SJSA1 (cell line): ENCODE results near the gene DNALI1. TPM values are rescaled to one million over a fixed set of nuclear protein-coding genes. Genes with fewer than 3 reads are reported as not detected.
A peak's percentile ranks its signal among the peaks of the same experiment; 100 is the strongest.

Source experiments
- DNase-seq, 2 experiments: peaks; one replicate each; pipeline ENCODE4 v3.0.0-alpha.2; 2015 to 2020; ENCODE audit warnings: low spot score in 2 of 2, low read depth in 1 of 2
- H3K27ac ChIP-seq: fragments of 250-450 bp; sonication (Bioruptor Pico); 2 replicates; pipeline ENCODE4 v1.5.1; 2020; ENCODE audit warnings: mild to moderate bottlenecking, moderate library complexity
- H3K27me3 ChIP-seq: fragments of 250-450 bp; sonication (Bioruptor Pico); replicated peaks from 2 replicates; pipeline ENCODE4 v1.5.1; 2020; ENCODE audit warnings: mild to moderate bottlenecking, moderate library complexity
- H3K36me3 ChIP-seq: fragments of 250-450 bp; sonication (Bioruptor Pico); 2 replicates; pipeline ENCODE4 v1.5.1; 2020; ENCODE audit warnings: mild to moderate bottlenecking
- H3K4me1 ChIP-seq: fragments of 250-450 bp; sonication (Bioruptor Pico); replicated peaks from 2 replicates; pipeline ENCODE4 v1.6.1; 2021; ENCODE audit warnings: mild to moderate bottlenecking
- H3K4me3 ChIP-seq: fragments of 250-450 bp; sonication (Bioruptor Pico); 2 replicates; pipeline ENCODE4 v1.5.1; 2020; ENCODE audit warnings: mild to moderate bottlenecking
- H3K9me3 ChIP-seq: fragments of 250-450 bp; sonication (Bioruptor Pico); replicated peaks from 2 replicates; pipeline ENCODE4 v1.5.1; 2020; ENCODE audit warnings: mild to moderate bottlenecking
- total RNA-seq: library from RNA; depleted of rRNA; stranded (reverse); fragments of >200 nt; shearing (Covaris generic); gene quantifications from 2 replicates; pipeline ENCODE4 v1.2.3, GENCODE V29; 2014

Gene DNALI1
- total RNA-seq, 1 experiment from 2014 or later: 1.0 TPM

DNA sequence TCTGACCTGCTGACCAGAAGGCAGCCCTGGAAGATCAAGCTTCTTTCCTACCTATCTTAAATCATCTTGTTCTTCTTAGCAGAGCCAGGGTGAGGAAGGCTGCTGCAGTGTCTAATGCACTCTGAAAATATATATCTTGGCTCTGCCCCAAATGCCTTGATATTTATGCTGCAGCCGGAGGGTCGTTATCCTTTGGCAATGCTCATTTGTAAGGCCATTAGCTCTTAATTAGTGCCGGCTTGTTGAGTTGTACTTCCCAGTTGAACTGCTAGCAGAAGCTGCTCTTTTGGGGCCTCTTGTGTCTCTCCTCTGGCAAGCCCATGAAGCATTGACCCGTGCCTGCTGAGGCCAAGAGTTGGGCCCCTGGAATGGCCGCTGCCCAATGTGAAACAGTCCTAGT, 43.2 kb downstream of the DNALI1 start:
- DNase-seq: no peak
- peaks cover 3% of the 10 kb centered on the region; the same call in 1 of the 2 replicates for H3K36me3 ChIP-seq
- no peak overlapping the region for H3K27ac ChIP-seq
- H3K4me1 ChIP-seq: peaks cover 5% of the 10 kb centered on the region
- H3K27me3 ChIP-seq: peaks cover 42% of the 10 kb centered on the region
- H3K4me3 ChIP-seq: no peak overlapping the region
- no peaks in the 10 kb centered on the region for H3K9me3 ChIP-seq

DNA sequence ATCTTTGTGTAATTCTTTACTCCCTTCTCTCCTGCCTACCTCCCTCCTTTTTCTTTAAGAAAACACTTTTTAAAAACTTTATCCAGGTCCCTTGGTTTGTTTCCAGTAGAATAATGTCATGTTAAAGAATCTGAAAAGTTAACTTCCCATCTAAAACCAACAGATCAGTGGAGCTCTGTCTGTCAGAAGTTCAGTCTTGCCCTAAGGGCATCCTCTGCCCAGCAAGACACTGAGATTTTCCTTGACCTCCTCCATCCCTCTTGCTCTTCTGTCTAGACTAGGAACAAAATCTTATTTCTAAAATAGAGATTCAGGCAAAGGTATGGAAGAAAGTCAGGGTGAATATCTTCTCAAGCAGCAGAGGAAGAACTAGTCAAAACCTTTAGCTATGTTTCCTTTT, 44.7 kb downstream of the DNALI1 start:
- H3K27me3 ChIP-seq: peaks cover 48% of the 10 kb centered on the region
- no peak overlapping the region for H3K27ac ChIP-seq
- DNase-seq: no peak
- H3K9me3 ChIP-seq: no peaks in the 10 kb centered on the region
- no peaks in the 10 kb centered on the region; the same call in 1 of the 2 replicates for H3K4me1 ChIP-seq
- H3K4me3 ChIP-seq: no peak overlapping the region
- H3K36me3 ChIP-seq: no peaks in the 10 kb centered on the region

DNA sequence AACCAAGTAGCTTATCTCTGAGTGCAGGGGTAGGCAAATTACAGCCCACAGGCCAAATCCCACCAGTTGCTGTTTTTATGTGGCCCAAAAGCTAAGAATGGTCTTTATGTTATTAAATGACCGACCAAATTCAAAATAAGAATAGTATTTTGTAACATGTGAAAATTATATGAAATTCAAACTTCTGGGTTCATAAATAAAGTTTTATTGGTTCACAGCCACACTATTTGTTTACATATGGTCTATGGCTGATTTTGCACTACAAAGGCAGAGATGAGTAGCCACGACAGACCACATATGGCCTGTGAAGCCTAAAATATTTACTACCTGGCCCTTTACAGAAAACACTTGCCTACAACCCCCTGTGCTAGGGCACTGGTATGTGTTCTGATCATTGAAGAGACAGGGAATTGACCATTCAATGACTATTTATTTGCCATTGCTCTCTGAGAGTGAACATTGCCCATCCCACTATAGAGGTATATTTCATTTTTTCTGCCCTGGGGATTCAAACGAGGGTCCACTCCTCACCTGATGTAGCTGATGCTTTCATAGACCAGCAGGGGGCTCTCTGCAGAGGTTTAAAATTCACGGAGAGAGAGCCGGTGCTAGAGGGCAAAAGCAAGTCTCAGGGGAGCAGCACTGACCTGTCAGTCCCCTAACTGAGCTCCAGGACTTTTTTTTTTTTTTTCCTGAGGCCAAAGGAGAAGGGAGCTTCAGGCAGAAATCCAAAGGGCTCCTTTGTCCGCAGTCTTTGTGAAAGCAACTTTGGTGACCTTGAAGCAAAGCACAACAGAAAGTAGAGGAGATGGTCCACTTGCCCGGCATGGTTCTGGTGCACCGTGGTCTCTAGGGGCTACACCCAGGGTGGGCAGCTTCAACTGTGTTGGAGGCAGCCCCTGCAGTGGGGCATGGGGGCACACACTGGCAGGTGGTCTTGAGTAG, 46.3 kb downstream of the DNALI1 start:
- Histone ChIP-seq H3K4me3 (no peak overlapping the region), H3K9me3 (no peaks in the 10 kb centered on the region), H3K36me3 (no peaks in the 10 kb centered on the region), H3K27me3 (peaks cover 57% of the 10 kb centered on the region), H3K4me1 (no peaks in the 10 kb centered on the region), H3K27ac (no peak overlapping the region)
- peak in 1 of 2 experiments; percentile 28 for DNase-seq

DNA sequence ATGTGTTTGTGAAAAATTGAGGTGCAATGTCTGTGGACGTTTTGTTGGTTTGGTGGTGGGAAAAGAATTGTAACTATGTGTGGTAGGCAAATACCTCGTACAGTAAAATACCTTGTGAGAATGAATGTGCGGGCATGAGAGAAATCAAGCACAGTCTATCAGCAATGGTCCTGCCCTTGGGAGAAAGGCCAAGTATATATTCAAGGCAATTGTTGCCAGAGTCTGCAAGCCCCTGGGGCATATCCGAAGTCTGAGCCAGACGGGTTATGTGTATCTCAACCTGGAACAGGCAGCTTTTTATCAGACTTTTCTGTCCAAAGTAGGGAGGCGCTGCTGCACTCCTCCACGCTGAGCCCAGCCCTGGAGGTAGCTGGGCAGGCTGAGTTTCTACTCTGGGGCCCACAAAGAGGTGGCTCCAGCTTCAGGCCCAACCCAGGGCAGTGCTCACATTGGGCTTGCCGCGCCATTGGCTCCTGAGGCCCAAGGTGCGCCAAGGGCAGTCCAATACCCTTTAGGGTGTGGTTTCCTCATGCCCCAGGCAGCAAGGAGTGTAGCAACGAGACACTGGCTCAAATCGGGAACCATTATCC, 48.4 kb downstream of the DNALI1 start:
- Histone ChIP-seq H3K27me3 (peaks cover 75% of the 10 kb centered on the region), H3K4me3 (no peak overlapping the region), H3K27ac (no peak overlapping the region), H3K4me1 (no peaks in the 10 kb centered on the region), H3K36me3 (no peaks in the 10 kb centered on the region), H3K9me3 (no peaks in the 10 kb centered on the region)
- DNase-seq: no peak

DNA sequence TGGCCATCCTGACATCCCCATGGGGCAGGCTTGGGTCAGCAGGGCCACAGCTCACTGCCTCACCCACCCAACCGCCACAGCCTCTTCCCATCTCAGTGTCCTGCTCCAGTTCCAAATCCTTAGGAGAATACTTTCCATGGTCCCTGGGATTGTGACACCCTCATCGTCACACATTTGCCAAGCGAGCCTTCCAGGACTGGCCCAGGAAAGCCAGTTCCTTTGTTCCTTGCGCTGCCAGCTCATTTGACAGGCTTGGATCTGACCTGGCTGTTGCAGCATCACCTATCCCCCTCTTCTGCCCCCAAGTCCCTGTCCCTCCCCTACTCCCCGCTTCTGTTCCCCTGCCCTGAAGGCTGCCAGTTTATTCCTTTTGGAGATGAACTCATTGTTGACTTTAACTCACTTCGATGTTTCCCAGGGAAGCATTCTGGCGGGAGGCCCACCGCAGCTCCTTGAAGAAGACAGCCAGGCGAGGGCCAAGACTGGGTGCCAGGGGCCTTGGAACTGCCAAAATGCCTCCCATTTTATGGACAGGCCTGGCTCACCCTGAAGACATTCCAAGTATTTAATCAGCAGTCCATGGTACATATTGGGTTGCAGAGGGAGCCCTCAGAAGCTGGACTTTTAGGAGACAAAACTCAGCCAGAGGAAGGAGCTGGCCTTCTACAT, 49.2 kb downstream of the DNALI1 start:
- no peaks in the 10 kb centered on the region for H3K9me3 ChIP-seq
- H3K4me3 ChIP-seq: no peak overlapping the region
- no peak overlapping the region for H3K27ac ChIP-seq
- no peaks in the 10 kb centered on the region for H3K4me1 ChIP-seq
- no peaks in the 10 kb centered on the region for H3K36me3 ChIP-seq
- H3K27me3 ChIP-seq: peaks cover 78% of the 10 kb centered on the region
- no peak for DNase-seq

DNA sequence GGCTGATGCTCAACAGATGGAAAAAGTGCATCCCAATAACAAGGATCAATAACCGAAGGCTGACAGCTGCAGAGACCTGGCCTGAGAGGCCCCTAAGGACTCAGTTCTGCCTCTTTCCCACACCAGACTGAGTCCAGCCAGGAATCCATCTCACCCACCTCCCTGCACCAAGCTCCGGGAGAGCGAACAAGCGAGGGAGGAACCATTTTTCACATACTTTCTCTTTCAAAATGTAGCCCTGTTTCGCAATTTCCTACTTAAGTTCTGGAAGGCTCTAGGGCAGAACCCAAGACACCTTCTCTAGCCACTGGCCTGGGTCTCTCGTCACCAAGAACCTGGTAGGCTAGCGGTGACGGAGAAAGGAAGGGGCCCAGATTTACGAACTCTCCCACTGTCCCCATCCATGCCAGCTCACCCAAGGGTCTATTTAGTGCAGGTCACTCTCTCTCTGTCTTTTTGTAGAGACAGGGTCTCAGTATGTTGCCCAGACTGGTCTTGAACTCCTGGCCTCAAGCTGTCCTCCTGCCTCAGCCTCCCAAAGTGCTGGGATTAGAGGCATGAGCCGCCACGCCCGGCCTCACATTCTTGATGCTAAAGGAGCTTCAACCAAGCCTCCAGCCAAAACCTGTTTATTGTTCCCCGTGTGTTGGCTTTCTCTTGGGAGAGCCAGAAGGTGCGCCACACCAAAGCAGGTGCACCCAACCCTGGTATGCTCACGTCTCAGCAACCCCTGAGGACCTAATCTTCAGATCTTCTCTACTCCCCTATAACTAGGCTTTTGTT, 49.9 kb downstream of the DNALI1 start:
- no peak for DNase-seq
- no peaks in the 10 kb centered on the region for H3K36me3 ChIP-seq
- H3K27me3 ChIP-seq: peaks cover 80% of the 10 kb centered on the region
- no peaks in the 10 kb centered on the region for H3K9me3 ChIP-seq
- H3K27ac ChIP-seq: no peak overlapping the region
- no peak overlapping the region for H3K4me3 ChIP-seq
- H3K4me1 ChIP-seq: no peaks in the 10 kb centered on the region

DNA sequence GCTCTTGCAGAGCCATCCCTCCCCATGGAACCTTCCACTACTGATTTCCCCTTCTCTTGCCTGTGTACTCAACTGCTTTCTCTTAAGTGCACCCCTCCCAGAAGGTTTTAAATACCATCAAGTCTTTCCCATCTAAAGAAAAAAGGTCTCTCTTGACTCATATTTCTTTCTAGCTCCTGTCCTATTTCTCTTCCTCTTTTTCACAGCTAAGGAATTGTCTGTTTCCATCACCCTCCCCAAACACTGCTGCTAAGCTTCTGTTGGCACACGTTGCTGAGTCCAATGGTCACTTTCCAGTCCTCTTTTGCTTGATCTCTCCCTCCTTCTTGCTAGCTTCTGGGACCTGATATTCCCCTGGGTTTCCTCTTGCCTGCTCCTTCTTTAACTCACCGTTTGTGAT, 52.3 kb downstream of the DNALI1 start:
- peaks cover 76% of the 10 kb centered on the region for H3K27me3 ChIP-seq
- H3K4me3 ChIP-seq: no peak overlapping the region
- H3K4me1 ChIP-seq: no peaks in the 10 kb centered on the region
- H3K27ac ChIP-seq: no peak overlapping the region
- H3K36me3 ChIP-seq: no peaks in the 10 kb centered on the region
- no peak for DNase-seq
- no peaks in the 10 kb centered on the region for H3K9me3 ChIP-seq

DNA sequence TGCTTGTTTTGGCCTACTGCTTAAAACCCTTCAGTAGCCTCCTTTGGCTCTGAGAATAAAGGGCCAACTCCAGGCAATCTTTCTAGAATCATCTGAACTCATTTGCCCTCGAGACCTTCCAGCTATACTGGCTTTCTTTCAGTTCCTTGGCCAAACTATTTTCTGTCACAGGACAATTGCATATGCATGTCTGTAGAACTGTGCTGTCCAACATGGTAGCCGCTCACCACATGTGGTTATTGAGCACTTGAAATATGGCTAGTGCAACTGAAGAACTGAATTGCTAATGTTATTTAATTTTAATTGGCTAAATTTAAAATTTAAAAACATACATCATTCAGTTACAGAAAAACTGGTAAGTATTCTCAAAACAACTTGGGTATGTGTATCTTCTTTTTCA, 53.3 kb downstream of the DNALI1 start:
- Histone ChIP-seq H3K36me3 (no peaks in the 10 kb centered on the region), H3K4me3 (no peak overlapping the region), H3K27ac (no peak overlapping the region), H3K9me3 (no peaks in the 10 kb centered on the region), H3K27me3 (peaks cover 69% of the 10 kb centered on the region), H3K4me1 (no peaks in the 10 kb centered on the region)
- no peak for DNase-seq

DNA sequence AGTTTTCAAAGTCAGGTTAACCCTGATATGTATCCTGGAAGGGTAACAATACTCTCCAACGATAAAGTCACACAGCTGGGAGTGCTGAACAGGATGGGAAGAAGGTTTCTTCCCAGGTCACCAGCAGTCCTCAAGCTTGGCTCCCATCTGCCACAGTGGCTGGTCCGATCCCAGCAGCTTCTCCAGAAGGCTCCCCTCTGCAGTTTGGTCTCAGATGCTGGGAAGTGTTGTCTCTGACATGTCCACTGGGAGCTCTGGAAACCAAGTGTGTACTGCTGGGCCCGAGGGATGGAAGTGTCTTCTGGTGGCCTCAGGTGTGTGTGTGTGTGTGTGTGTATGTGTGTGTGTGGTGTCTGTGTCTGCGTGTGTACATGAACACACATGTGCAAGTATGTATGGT, 55.4 kb downstream of the DNALI1 start:
- Histone ChIP-seq H3K27ac (no peak overlapping the region), H3K27me3 (peaks cover 79% of the 10 kb centered on the region), H3K4me1 (no peaks in the 10 kb centered on the region), H3K36me3 (no peaks in the 10 kb centered on the region), H3K9me3 (no peaks in the 10 kb centered on the region), H3K4me3 (no peak overlapping the region)
- DNase-seq: no peak

DNA sequence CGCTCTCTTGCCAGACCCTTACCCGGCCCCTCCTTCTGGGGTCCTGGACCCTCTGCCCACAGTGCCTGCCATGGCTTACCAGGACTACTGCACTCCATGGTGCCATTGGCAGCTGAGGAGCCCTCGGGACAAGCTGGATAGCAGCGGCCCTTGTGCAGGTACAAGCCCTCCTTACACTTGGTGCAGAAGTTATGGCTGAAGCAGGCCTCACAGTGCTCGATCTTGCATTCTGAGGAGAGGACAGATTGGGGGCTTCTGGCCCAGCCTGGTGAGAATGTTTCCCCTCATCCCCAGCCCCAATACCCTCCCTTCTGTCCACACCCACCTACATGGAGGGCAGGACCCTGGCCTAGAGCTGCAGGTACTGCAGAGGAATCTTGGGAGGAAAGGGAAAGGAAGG, 57.4 kb downstream of the DNALI1 start:
- Histone ChIP-seq H3K9me3 (no peaks in the 10 kb centered on the region), H3K27me3 (peaks cover 83% of the 10 kb centered on the region), H3K27ac (no peak overlapping the region), H3K4me1 (no peaks in the 10 kb centered on the region), H3K36me3 (no peaks in the 10 kb centered on the region), H3K4me3 (no peak overlapping the region)
- DNase-seq: no peak

DNA sequence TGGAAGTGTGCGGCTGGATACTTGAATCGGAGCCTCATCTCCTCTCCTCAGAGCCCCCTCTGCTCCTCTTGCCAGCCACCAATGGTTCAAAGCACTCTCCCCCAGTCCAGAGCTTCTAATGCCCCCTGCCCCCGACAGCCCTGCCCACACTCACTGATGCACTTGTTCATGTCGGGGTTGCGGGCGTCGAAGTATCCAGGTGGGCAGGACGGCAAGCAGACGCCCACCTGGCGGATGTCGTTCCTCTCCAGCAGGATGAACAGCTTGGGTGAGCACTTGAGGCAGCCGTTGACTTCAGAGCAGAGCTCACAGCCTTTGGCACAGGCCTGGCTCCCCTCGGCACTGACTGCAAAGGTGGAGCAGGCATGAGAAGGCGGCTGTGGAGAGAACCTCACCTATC, 59.6 kb downstream of the DNALI1 start:
- Histone ChIP-seq H3K27ac (no peak overlapping the region), H3K9me3 (no peaks in the 10 kb centered on the region), H3K36me3 (no peaks in the 10 kb centered on the region), H3K27me3 (peaks cover 84% of the 10 kb centered on the region), H3K4me3 (no peak overlapping the region), H3K4me1 (no peaks in the 10 kb centered on the region)
- no peak for DNase-seq
